Measurements from ENCODE around the gene MTFP1.
A peak's percentile ranks its signal among the peaks of the same experiment; 100 is the strongest.
"Not testable (repeated sequence)": the region's sequence is repeated elsewhere in the genome, so short reads cannot be mapped to it uniquely, and the experiment has no call there.

The MTFP1 gene

DNA sequence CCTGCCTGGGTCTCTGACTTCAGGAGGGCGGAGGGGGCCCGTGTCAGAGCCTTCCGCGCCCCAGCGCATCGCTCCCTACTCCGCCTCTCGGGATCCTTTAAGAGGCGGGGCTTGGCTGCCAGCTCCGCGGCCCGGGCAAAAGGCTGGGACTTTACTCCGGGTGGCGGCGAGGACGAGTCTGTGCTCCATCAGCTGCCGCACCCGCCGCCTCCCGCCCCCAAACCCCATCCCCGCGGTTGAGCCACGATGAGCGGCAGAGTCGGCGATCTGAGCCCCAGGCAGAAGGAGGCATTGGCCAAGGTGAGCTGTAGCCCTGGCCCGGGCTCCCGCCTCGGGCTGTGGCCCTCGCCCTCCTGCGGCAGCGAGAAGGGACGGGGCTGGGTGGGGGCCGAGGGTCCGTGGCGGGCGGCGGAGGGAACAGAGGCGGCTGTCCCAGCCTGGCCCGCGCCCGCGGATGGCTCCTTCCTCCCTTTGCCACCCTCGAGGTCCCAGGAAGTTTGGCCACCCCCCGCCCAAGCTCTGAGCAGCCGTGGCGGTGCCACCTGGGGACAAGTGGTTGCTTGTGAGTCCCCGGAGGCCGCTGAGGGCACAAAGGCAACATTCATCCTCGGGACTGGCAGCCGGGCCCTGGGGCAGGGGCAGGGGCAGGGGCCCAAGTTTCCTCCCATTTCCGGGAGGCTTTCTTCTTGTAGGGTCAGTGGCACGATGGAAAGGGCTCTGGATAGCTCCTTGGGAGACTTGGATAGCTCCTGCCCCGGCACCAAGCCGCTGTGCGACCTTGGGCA lies 28.5 kb upstream of the MTFP1 start, which contains the start of gene SEC14L2:
TSS of gene SEC14L2 (plus strand) at position 148 of the 785 bp plus-strand sequence. CDS start at position 247, 99 bp downstream.
- peak; percentile 67 to 76 for DNase-seq
- TF ChIP-seq GATA1 (IDR thresholded peaks at IDR 0.05; ENCODE audit: low read depth, low read length), result no peak
- peak; percentile 79 for TF ChIP-seq POLR2A (IDR thresholded peaks at IDR 0.05; ENCODE audit: low read length)

DNA sequence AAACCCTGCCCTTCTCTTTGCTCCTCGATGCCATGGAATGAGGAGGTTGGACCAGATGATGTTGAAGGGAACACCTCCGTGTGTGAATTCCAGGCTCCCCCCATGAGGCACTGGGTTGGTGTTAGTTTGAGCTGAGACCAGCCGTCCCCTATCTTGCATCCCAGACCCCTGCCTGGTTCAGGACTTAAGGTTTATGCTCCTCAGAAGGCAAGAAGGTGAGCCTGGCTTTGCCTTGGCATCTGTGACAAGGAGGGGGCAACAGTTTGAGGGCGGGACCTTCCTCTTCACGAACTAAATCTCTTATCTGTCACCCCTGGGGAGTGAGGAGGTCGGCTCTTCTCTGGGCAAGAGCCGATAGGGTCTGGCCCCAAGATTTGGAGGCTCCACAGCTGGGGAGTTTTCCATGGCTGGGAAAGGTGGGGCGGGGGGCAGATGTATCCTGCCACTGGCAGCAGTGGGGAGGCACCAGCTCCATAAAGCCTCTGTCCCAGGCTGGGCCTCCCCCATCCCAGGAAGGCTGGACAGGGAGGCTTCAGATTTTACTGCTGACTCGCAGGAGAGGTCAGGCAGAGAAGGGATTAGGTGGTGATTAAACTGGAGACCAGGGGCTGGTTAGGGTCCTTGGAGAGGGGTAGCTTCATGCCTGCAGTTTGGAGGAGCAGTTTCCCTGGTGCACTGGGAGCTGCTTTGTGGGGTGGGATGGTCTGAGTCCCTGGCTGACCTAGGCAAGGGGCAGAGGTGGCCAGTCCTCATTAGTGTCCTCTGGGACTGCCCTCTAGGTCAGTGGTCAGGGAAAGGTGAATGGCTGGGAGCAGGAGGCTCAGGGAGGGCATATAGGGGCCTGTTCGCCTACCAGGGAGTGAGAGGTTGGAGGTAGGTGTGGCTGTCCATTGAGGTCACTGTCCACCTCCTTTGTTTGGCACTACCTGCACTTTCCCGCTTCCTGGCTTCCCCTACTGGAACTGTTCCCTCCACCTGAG lies 27.6 kb upstream of the MTFP1 start:
- peak; percentile 63 to 70 for DNase-seq
- TF ChIP-seq GATA1 (IDR thresholded peaks at IDR 0.05; ENCODE audit: low read depth, low read length) (no peak), POLR2A (IDR thresholded peaks at IDR 0.05; ENCODE audit: low read length) (peak; percentile 41)

DNA sequence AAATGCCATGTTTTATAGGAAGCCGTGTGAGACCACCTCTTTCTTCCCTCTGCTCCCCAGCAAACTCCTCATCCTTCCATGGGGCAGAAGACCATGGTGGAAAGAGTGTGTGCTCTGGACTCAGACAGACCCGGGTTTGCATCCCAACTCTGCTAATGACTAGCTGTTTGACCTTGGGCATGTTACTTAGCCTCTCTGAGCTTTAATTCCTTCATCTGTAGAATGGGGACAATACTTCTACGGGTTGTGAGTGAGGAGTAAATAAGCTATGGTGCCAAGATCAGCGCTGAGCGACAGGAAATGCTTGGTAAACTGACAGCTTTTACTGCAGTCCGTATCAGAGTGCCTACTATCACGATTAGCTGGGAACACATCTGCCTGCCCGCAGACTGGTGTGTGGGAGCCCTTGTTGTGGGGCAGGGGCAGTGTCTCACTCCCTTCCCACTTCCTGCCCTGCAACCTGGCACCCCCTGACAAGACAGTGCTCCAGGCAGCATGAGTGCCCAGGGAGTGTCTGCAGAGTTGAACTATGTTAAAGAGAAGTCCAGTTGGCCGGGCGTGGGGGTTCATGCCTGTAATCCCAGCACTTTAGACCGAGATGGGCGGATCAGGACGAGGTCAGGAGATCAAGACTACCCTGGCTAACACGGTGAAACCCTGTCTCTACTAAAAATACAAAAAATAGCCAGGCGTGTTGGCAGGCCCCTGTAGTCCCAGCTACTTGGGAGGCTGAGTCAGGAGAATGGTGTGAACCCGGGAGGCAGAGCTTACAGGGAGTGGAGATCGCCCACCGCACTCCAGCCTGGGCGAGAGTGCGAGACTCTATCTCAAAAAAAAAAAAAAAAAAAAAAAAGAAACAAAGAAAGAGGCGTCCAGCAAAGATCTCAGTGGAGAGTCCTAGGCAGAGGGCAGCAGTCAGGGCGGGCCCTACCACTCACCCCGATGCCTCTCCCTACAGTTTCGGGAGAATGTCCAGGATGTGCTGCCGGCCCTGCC lies 26.6 kb upstream of the MTFP1 start:
- no peak for TF ChIP-seq GATA1 (IDR thresholded peaks at IDR 0.05; ENCODE audit: low read depth, low read length)
- peak; percentile 55 for TF ChIP-seq POLR2A (IDR thresholded peaks at IDR 0.05; ENCODE audit: low read length)
- peak in 1 of 2 experiments; percentile 29 for DNase-seq

DNA sequence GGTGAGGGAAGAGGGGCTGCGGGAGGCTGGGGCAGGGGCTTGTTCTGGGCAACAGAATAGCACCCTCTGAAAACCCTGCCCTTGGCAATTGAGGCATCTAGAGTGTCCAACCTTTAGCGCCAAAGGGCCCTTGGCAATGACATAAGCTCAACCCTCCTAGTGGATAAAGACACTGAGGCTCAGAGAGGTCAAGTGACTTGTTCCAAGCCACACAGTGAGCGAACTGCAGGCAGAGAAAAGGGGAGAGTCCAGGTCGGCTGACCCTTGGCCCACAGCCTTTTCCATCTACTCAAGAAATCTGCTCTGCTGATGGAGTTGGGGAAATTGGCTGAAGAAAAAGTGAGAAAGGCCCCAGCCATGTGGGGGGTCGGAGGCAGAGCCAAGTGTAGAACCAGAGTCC lies 25.9 kb upstream of the MTFP1 start:
- no peak for DNase-seq
- TF ChIP-seq POLR2A (IDR thresholded peaks at IDR 0.05; ENCODE audit: low read length), result no peak
- no peak for TF ChIP-seq GATA1 (IDR thresholded peaks at IDR 0.05; ENCODE audit: low read depth, low read length)

DNA sequence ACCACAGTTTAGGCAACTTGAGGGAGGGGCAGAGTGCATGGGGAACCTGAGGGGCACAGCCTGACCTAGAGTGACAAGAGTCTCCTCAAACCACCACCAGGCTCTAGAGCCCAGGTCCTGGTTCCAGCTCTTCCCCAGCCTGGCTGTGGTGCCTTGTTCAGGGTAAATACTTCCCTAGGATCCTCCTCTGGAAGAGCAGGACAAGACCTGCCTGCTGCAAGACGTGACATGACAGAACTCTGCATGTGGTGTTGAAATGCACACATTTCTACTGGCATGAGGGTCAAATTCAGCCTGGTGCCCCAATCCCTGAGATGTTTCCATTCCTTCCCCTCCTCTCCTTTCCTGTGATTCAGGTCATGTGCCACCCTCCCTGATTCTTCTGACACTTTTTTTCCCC lies 25.4 kb upstream of the MTFP1 start:
- no peak for TF ChIP-seq POLR2A (IDR thresholded peaks at IDR 0.05; ENCODE audit: low read length)
- no peak for TF ChIP-seq GATA1 (IDR thresholded peaks at IDR 0.05; ENCODE audit: low read depth, low read length)

DNA sequence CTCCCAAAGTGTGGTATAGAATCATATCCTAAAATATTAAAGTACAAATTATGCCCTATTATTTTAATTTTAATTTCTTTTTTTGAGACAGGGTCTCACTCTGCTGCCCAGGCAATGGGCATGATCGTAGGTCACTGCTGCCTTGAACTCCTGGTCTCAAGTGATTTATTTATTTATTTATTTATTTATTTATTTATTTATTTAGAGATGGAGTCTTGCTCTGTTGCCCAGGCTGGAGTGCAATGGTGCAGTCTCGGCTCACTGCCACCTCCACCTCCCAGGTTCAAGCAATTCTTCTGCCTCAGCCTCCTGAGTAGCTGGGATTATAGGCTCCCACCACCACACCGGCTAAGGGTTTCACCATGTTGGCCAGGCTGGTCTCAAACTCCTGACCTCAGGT lies 24.5 kb upstream of the MTFP1 start:
- DNase-seq, result not testable (repeated sequence)

More for the DNA sequence above, 25.4 kb upstream of the MTFP1 start:
- no peak for DNase-seq

DNA sequence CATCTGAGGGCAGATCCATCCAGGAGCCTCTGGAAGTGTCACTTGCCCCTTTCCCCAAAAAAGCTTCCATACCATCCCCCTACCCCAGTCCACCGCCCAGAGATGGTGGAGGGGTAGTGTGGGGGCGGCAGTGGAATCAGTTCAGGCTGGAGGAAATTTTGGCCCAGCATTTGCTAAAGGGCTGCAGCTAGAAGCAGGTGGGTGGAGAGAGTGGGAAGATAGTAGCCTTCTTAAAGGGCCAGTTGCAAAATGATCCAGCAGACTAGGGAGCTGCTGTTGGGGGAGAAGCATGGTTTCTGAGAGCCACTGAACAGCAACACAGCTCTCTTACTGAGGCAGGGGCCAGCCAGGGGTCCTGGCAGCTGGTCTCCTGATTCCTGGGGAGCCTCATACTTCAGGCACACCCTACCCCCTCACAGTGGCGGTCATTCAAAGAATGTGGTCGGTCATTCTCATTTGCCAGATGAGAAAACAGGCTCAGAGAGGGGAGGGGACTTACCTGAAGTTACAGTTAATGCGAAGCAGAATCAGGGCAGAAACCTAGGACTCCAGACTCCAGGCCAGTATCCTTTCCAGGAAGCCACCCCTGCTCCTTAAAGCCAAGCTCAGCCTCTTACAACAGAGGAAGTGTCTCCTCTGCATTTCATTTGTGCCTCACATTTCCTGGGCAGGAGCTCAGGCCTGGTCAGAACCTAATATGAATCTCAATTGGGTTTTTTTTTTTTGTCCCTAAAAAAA lies 23.4 kb upstream of the MTFP1 start:
- peak; percentile 57 to 62 for DNase-seq
- no peak for TF ChIP-seq GATA1 (IDR thresholded peaks at IDR 0.05; ENCODE audit: low read depth, low read length)
- no peak for TF ChIP-seq POLR2A (IDR thresholded peaks at IDR 0.05; ENCODE audit: low read length)

DNA sequence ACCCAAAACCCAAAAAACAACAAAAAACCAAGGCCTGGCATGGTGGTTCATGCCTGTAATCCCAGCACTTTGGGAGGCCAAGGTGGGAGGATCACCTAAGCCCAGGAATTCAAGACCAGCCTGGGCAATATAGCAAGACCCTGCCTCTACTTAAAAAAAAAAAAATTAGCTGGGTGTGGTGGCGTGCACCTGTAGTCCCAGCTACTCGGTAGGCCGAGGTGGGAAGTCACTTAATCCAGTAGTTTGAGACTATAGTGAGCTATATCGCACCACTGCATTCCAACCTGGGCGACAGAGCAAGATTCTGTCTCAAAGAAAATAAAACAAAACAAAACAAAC lies 22.8 kb upstream of the MTFP1 start:
- DNase-seq, result not testable (repeated sequence)

DNA sequence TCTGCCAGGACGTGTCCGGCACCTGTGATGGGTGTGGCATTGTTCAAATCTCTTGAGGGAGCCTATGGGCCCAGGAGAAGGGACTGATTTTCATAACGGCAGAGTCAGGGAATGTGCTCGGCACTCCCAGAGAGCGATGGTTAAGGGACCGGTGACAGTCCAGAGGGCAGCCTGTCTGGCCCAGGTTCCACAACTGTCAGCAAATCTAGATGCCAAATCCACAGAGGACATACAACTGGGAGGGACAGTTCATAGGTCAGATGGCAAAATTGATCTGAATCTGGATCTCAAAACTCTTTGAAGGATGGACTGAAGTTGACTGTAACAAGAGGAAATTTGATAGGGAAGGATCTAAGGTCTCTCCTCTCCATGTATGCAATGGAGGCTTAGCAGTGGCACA lies 21.3 kb upstream of the MTFP1 start:
- DNase-seq, result no peak
- no peak for TF ChIP-seq POLR2A (IDR thresholded peaks at IDR 0.05; ENCODE audit: low read length)
- TF ChIP-seq GATA1 (IDR thresholded peaks at IDR 0.05; ENCODE audit: low read depth, low read length), result no peak

DNA sequence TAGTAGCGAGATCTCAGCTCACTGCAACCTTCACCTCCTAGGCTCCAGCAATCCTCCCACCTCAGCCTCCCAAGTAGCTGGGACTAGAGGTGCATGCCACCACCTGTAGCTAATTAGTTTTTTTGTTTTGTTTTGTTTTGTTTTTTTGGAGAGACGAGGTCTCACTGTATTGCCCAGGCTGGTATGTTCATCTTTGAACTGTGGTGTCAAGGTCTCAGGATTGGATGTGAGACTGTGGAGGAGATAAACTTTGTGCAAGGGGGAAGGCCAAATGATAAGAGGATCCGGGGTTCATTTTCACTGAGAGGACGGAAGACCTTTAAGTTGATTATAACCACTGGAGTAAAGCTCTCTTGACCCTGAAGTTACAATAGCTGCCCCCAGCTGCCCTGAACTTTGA lies 19.8 kb upstream of the MTFP1 start:
- DNase-seq, result peak in 1 of 2 experiments; percentile 23

DNA sequence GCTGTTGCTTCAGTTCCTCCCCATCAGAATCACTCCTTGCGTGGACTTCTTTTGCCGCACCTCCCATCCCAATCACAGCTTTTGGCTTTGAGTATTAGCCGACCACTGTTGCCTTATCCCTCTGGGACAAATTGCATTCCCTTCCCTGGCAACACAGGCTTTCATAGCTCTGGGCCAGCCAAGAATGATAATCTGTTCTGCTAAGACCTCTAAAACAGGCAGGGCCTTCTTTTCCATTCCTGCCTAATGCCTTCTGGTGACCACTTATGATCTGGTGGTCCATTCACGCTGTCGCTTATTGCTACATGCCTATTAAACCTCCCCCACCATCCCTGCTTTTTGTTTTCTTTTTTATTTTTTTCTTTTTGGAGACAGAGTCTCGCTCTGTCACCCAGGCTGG lies 19.2 kb upstream of the MTFP1 start:
- DNase-seq, result no peak
- no peak for TF ChIP-seq POLR2A (IDR thresholded peaks at IDR 0.05; ENCODE audit: low read length)
- TF ChIP-seq GATA1 (IDR thresholded peaks at IDR 0.05; ENCODE audit: low read depth, low read length), result no peak

More for the DNA sequence above, 19.8 kb upstream of the MTFP1 start:
- TF ChIP-seq POLR2A (IDR thresholded peaks at IDR 0.05; ENCODE audit: low read length) (no peak), GATA1 (IDR thresholded peaks at IDR 0.05; ENCODE audit: low read depth, low read length) (no peak)

DNA sequence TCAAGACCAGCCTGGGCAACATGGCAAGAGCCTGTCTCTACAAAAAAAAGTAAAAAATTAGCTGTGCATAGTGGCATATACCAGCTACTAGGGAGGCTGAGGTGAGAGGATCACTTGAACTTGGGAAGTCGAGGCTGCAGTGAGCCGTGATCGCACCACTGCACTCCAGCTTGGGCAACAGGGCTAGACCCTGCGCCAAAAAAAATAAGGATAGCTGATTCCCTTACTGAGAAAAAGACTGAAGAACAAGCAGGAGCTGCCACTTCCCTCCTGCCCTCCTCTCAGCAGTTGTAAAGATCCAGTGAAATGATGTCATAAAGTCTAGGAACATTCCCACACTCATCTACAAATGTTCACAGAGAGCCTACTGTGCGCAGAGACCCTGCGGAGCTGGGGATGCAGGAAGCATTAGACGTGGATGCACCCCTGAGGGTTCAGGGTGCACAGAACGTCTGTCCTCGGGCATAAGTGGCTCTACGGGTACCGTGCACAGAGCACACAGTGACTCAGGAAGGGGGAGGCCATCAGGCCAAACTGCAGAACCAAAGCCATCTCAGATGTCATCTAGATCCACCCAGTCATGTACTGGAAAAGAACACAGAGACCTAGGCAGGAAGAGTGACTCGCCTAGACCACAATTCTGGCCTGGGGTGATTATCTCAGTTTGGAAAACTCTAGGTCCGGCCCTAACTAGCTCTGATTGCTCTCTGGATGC lies 17.0 kb upstream of the MTFP1 start:
- no peak for DNase-seq
- TF ChIP-seq GATA1 (IDR thresholded peaks at IDR 0.05; ENCODE audit: low read depth, low read length) (no peak), POLR2A (IDR thresholded peaks at IDR 0.05; ENCODE audit: low read length) (no peak)

Measured in erythroblast (primary cell).